Fibroblast of villous mesenchyme (primary cell): ENCODE results near the gene STAC2. TPM values are rescaled to one million over a fixed set of nuclear protein-coding genes. Genes with fewer than 3 reads are reported as not detected.
A peak's percentile ranks its signal among the peaks of the same experiment; 100 is the strongest.

Experiments used
- DNase-seq: peaks from one replicate; pipeline ENCODE4 v3.0.0-alpha.2; 2010; ENCODE audit warnings: low read depth
- H3K4me3 ChIP-seq: 2 replicates; pipeline ENCODE4 v1.5.1; 2011; ENCODE audit warnings: low read depth, mild to moderate bottlenecking, low read length
- total RNA-seq: library from RNA; depleted of rRNA; stranded (reverse); fragments of >200 nt; gene quantifications from 2 replicates; pipeline ENCODE4 v1.2.3, GENCODE V29; 2012
- TF ChIP-seq, protein P1 (sequence below): IDR thresholded peaks from 2 replicates; pipeline ENCODE4 v1.5.1; 2012; ENCODE audit warnings: low read depth, mild to moderate bottlenecking, low read length; ENCODE audit not compliant: insufficient read depth

STAC2 gene
- total RNA-seq, 1 donor, result not detected

DNA sequence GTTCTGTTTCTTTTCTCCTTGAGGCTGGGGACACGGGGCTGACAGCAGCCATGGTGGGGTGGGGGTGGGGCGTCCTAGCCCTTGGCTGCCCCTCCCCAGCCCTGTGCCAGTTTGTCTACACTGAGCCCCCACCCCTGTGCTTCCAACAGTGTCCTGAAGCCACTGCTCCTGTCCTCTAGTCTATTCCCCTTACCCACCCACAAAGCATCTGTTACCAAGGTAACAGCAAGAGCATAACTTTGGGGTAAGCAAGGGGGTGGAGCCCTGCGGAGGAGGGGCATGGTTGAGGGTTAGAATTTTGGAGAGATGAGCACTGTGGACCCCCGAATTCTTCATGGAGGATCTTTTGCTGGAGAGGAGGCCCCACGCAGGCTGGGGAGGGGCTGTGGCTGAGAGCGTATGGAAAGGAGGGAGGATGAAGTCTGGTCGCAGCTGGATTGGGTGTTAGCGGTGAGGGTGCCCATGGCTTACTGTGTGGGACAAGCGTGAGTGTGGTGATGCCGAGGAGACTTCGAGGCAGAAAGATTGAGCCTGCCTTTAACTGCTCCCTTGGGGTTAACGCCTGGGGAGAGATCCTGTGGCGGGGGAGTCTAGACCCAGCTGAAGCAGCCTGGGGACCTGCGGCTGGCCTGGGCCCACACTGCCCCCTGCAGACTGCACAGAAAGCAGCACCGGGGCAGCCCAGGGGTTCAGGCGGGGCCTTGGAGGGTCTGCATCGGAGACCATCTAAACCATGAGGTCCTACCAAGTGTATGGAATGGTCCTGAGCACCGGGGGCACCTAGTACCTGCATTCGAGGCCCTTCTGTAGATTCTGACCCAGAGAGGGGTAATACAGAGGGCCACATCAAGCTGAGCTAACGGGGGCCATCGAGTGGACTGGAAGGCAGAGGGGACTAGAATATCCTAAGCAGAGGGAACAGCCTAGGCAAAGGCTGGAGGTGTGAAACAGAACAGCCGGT lies 6.1 kb upstream of the STAC2 start:
- TF ChIP-seq, protein P1, sequence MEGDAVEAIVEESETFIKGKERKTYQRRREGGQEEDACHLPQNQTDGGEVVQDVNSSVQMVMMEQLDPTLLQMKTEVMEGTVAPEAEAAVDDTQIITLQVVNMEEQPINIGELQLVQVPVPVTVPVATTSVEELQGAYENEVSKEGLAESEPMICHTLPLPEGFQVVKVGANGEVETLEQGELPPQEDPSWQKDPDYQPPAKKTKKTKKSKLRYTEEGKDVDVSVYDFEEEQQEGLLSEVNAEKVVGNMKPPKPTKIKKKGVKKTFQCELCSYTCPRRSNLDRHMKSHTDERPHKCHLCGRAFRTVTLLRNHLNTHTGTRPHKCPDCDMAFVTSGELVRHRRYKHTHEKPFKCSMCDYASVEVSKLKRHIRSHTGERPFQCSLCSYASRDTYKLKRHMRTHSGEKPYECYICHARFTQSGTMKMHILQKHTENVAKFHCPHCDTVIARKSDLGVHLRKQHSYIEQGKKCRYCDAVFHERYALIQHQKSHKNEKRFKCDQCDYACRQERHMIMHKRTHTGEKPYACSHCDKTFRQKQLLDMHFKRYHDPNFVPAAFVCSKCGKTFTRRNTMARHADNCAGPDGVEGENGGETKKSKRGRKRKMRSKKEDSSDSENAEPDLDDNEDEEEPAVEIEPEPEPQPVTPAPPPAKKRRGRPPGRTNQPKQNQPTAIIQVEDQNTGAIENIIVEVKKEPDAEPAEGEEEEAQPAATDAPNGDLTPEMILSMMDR, result peak; percentile 77
- peak overlapping the region; percentile 4 for H3K4me3 ChIP-seq
- DNase-seq, result peak; percentile 54

DNA sequence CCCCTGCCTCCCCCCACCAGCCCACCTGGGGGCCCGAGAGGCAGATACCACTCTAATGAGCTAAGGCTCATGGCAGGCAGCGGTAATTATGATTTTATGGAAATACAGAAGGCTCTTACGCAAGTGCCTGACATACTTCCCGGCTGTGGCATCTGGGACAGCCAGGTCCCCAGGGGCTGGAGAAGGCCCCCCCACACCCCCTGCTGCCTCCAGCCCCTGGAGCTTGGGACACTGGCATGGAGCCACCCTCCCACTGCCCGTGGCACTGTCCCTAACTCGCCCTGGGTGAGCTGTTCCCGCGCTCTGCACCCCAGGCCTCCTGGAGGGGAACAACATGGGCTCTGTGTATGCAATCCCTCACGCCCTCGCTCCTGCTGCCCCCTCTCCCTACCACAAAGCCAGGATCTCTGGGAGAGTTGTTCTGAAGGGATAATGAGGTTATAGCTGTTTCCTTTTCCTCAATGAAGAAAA lies 5.4 kb upstream of the STAC2 start:
- no peak for DNase-seq
- TF ChIP-seq, protein P1, result no peak
- no peak overlapping the region for H3K4me3 ChIP-seq

DNA sequence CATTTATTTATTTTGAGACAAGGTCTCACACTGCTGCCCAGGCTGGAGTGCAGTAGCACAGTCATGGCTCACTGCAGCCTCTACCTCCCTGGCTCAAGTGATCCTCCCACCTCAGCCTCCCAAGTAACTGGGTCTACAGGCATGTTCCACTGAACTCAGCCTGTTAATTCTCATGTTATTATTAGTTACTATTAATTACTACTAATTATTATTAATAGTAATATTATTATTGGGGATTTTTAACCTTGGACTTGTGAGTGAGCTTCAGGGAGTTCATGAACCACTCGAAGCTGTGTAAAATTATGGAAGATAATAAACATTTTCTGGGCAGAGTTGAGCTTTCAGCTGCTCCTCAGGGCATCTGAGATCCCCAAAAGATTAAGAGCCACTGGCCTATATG lies 4.6 kb upstream of the STAC2 start:
- no peak for DNase-seq
- TF ChIP-seq, protein P1, result no peak
- no peak overlapping the region for H3K4me3 ChIP-seq

DNA sequence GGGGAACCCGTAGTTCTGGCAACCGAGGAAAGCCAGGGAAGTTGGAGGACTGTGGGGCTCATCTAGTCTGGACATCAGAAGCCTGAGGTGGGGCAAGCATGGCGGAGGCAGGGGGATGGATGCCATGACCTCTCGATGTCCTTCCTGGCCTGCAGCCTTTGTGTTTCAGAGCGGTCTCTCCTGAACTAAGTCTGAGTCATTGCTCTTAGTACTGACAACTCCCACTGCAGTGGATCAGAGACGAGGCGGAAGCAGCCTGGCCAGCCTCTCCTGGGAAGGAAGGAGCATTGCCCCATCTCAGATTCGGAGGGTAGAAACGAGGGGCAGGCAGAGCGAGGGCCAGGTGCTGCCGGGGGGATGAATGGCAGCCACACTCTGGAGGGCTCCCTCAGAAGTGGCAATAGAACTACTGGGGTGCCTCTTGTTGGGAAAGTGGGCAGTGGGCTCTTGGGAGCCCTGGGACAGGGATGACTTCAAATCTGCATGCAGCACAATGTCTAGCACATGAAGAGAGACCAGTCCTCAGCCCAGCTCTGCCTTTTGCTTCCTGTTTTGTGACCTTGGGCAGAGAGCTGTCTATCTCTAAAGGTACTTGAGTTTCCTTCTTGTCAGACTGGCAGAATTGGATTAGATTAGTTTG lies 3.6 kb upstream of the STAC2 start:
- peak; percentile 42 for DNase-seq
- no peak overlapping the region for H3K4me3 ChIP-seq
- TF ChIP-seq, protein P1, result no peak

DNA sequence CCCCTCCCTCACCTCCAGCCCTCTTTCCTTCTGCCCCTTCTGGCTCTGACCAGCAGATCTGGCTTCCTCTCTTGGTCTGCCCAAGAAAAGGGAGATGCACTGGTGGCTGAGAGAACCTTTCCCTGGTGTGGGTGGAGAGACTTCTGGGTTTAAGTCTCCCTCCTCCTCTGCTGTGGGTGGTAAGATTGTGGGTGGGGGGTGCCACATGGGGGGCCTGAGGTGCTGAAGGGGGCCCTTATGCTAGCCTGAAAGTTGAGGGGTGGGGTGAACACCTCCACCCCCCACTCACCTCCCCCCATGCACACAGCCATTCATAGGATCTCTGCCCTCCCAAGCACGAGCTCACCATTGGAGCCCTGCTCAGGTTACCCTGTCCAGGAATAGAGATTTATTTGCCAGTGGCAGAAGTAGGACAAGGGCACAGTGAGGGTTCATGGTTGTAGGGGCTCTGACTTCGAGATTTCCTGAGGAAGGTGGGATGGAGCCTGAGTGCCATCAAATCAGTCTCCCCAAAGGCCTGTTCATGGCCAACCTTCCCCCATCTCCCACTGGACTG lies 1.7 kb upstream of the STAC2 start:
- TF ChIP-seq, protein P1, result no peak
- no peak for DNase-seq
- no peak overlapping the region for H3K4me3 ChIP-seq

DNA sequence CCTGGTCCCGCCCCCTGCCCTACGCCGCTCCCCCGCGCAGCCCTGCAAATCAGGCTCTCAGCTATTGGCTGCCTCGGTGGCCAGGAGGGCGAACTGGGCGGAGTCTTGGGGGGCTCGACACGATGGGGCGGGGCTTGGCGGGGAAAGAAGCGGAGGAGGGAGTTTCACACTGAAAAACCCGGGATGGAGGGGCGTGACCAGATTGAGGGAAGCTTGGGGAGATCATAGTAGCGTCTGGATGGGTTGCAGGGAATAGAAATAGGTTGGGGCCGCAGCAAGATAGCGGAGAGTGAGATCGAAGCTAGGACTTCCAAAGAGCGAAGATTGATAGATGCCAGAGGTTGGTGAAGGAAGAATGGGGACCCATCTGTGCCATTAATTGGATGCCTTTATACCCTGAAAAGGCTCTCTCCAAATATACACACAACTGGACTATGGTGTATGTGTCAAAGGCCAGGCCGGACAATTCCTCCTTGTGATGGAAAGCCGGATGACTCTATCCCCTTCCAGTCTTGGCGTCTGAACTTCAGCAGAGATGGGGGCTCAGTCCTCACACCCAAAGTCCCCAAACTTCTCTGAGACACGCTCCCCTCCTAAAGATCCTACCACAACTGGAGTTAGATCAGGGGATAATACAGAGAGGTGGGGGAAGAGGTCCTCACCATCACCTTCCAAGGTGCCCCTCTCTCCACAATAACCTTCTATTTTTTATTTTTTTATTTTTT lies 376 bp upstream of the STAC2 start:
- TF ChIP-seq, protein P1, result no peak
- peak overlapping the region; percentile 50 for H3K4me3 ChIP-seq
- peak; percentile 57 for DNase-seq
